CD1c-positive myeloid dendritic cell (primary cell): ENCODE measurements around the gene ATG4A.

Experiments
- DNase-seq: peaks from one replicate; pipeline ENCODE4 v3.0.0-alpha.2; 2016; ENCODE audit errors: extremely low spot score

Gene ATG4A, protein sequence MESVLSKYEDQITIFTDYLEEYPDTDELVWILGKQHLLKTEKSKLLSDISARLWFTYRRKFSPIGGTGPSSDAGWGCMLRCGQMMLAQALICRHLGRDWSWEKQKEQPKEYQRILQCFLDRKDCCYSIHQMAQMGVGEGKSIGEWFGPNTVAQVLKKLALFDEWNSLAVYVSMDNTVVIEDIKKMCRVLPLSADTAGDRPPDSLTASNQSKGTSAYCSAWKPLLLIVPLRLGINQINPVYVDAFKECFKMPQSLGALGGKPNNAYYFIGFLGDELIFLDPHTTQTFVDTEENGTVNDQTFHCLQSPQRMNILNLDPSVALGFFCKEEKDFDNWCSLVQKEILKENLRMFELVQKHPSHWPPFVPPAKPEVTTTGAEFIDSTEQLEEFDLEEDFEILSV

DNA sequence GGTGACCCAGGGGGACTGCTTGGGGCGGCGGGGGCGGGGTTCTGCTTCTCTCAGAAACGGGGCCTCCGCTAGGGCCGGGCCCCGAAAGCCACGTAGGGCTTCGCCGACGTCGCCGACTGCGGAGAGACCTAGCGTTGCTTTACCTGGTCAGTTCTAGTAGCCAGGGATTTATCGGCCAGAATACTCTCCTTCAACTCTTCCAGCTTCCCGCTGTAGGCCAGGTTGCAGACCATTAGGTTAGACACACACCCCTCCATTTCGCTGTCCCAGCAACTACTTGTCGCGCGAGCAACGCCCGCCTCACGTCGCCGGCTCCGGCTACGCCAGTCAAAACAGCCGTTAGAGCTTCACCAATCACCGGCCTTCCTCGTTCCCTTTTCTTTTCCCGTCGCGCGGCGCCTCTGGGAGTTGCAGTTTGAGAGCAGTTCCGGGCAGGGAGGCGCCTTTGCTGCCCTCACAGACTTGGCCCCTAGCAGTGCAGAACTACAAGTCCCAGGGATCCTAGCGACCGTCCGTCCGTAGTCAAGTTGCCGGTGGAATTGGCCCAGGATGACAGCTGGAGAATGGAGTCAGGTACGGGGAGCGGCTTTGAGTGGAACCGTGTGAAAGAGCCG is at the start of gene ATG4A, which contains the start of gene PSMD10:
ATG4A (plus strand) TSS at position 515 of the 614 bp plus-strand sequence; CDS start at position 564, 49 bp downstream.
PSMD10 (minus strand) TSS at position 279 of the 614 bp plus-strand sequence; CDS start at position 257, 22 bp downstream.
- peak; percentile 95 for DNase-seq

DNA sequence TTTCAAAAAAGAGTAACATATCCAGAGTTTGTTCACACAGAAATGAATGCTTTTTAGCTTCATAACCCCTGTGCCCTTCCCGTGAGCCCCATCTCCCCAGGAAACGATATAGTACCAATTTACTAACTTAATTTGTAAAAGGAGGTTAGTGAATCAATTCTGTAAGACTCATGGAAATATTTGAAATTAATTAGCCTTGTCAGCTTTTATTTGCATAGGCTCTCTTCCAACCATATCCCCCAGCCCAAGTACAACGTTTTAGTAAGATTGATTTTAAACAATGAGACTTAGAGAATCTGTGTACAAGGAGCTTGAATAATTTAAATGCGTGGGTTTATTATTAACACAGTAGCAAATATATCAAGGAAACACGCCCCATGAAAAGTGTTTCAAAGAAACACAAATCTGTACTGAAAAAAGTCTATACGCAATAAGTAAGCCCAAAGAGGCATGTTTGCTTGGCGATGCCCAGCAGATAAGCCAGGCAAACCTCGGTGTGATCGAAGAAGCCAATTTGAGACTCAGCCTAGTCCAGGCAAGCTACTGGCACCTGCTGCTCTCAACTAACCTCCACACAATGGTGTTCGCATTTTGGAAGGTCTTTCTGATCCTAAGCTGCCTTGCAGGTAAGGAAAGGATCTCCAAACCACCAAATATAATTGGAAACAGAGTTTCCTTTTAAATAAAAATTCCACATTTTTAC is 46.9 kb upstream of the ATG4A start, which contains the start of gene VSIG1:
VSIG1 (plus strand) TSS at position 512 of the 703 bp plus-strand sequence; CDS start at position 578, 66 bp downstream.
- no peak for DNase-seq

DNA sequence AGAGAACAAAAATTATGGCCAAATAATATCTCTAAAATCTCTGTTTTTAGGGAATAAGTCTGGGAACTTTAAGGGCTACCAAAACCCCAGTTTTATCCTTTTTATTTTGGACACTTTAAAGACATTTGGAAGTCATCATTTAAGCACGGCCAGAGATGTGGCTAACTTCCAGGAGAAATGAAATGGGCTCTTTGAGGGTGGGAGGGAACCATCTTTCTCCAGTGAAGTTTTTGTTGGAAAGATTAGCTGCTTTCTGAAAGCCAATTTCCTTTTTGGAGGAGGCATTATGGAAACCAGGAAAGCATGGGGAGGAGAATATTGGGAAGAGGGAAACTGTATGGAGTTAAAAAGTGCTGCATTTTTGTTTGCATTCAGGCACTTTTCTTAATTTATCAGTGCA is 41.9 kb upstream of the ATG4A start:
- DNase-seq: no peak

DNA sequence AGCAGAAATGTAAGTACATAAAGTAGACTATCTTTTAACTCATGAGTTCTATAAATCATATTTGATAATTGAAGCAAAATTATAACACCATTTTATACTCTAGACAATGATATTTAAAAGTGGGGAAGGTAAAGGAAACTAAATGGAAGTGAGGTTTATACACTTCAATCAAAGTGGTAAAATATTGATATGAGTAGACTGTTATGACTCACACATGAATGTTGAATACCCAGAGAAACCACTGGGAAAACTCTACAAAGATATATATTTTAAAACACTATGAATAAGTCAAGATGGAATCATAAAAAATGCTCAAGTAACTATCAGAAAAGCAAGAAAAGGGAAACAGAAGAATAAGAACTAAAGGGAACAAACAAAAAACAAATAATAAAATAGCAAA is 38.4 kb upstream of the ATG4A start:
- DNase-seq: no peak

DNA sequence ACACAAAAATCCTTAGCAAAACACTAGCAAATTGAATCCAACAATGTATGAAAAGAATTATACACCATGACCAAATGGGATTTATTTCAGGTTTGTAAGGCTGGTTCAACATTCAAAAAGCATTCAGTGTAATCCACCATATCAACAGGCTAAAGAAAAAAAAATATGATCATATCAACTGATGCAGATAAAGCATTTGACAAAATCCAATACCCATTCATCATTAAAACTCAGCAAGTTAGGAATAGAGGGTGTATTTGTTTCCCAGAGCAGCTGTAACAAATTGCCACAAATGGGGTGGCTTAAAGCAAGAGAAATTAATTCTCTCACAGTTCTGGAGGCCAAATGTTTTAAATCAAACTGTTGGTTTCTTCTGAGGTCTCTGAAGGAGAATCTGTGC is 36.0 kb upstream of the ATG4A start:
- no peak for DNase-seq

DNA sequence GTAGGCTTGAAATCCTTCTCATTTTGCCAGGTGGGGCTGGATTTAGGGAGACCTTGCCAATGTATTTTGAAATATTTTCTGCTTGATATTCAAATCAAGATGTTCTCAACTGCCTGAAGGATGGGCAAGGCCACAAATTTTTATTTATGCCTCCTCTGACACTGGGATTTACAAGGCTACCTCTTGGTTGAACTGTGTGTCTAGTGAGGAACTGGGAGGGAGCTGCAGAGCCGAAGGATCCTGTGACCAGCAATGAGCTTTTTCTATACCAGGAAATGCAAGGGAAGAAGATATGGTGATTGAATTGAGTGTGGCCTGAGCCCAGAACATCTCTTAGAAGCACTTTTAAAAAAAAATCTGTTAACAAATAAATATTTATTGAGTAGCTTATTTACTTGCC is 31.8 kb upstream of the ATG4A start:
- no peak for DNase-seq

DNA sequence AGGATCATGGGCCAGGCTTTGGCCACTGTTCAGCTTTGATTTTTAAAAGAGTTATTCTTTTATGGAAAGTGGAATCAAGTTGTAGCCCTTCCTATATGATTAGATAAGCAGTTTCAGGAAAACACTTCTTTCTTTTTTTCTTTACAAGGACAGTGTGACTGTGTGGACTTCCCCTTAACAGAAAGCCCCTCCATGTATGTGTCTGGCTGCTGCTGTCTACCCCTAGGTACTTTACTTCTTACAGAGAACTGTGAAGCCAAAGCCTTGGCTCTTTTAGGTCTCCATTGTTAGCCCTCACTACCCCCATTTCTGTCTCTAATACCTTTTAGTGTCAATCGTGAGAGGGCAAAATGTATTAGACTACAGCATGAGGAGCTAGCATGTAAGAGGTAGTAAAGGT is 27.6 kb upstream of the ATG4A start:
- DNase-seq: no peak

DNA sequence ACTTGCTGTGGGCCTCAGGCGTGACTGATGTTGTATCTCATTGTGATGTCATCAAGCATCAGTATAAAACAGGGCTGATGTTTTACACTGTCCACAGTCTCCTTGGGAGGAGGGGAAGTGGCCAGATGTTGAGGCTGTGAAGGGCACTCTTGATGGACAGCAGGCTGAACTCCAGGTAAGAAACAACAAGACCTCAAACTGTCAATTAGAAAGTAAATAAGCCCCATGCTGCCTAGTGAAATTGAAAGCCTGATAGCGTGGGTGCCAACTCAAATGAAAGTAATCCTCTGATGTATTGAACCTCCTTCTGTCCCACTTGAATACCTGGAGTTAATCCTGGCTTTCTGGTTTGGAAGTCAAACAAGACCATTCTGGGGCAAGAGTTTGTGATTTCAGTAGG is 27.0 kb upstream of the ATG4A start:
- DNase-seq: no peak

DNA sequence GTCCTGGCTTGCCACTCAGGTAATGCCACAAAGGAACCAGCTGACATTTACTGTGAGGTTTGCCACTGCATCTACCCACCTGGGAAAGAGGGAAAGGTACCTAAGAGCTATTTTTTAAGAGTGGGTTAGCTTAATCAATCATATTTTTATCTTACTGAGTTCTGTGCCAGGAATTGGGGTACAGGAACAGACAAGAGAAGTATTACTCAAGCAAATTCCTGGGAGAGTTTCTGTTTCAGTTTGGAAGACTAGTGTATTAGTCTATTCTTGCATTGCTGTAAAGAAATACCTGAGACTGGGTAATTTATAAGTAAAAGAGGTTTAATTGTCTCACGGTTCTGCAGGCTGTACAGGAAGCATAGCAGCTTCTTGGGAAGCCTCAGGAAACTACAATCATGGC is 23.5 kb upstream of the ATG4A start:
- DNase-seq: no peak

DNA sequence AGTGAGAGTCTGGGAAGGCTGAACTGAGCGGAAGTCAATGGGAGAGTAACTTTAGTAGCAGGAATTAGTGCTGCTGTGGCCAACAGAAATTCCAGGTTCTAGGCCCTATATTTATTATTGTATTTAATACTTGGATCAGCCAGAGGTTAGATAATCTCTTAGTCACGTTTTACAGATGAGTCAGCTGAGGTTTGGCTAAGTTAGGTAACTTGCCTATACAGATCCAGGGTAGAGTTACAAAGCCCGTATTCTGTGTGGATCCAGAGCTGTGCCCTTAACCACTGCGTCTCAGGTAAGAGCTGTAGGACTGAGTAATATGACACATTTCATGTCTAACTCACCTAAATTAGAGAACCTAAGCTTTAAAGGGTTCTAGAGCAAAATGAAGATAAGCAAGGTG is 20.7 kb upstream of the ATG4A start:
- no peak for DNase-seq

DNA sequence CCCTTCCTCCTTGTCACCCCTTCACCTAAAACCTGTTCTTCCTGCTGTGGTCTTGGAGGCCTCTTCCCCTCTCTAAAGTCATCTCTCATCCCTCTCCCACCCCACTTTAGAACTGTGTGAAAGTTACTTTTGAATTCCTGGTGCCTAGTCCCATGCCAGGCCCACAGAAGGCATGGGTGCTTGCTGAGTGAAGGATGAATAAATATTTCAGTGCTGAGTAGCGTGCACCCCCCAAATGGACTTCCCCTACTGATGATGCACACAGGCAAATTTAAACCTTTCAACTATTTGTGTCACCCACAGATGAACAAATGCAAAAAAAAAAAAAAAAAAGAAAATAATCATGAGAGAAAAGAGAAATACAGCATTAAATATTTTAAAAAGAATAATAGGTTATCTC is 20.0 kb upstream of the ATG4A start:
- DNase-seq: no peak

DNA sequence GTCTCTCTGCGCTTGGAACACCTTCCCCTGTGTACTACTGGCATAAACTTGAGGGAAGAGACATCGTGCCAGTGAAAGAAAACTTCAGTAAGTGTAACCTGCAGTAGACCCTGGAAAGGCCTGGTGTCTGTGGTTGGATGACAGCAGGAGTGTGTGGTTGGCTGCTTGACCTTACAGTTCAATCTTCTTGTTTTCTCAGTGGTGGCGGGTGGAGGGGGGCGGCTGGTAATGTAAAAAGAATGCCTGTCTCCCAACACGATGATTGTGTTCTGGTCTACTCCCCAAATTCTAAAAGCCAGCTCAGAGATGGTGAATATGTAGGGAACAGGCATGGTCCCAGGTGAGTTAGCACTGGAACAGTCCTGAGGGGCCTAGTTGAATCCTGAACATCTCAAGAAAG is 18.8 kb upstream of the ATG4A start:
- DNase-seq: no peak

DNA sequence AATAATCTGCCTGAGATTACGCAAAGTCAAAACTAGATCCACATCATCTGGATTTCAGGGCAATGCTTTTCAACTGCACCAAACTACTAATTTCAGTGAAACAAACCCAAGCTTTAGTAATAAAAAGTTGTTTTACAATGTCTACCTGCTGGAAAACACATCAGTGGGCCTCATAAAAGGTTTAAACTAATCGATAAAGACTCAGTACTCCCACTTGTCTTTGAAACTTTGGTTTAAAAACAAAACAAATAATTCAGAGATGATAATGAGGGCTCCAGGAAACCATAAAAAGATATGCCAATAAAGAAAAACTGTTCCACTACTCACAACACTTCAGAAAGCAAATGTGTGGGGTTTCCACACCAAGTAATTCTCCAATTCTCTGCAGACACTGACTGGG is 10.5 kb upstream of the ATG4A start:
- no peak for DNase-seq

DNA sequence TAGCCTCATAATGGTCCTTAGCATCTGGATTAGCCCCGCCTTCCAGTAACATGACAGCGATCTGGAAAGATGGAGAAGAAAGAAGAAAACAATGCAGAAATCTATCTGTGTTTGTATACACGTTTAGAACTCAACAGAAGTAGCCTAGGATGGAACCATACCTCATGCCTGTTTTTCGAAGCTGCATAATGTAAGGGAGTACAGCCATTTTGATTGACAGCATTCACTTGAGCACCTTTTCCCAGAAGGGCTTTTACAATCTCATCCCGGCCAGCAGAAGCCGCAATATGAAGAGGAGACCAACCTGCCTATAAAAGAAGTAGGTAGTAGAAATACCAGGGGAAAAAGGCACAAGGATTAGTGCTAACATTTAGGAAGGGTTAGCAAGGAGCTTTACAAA is 3.8 kb upstream of the ATG4A start:
- DNase-seq: no peak

DNA sequence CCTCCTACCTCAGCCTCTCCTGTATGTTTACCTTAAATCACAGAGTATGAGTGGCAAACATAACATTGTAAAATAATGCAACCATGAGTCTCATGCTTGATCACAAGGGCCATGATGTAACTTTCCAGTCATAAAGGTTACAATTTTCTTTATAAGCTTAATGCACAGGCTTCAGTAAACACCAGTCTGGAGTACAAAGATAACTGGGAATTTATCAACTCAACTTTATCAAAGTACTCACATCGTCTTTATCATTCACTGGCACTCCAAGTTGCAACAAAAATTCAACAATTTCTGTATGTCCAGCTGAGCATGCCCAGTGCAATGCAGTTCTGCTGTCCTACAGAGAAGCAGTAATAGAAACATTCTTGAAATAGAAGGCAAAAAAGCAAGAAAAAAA is 3.1 kb upstream of the ATG4A start:
- no peak for DNase-seq

DNA sequence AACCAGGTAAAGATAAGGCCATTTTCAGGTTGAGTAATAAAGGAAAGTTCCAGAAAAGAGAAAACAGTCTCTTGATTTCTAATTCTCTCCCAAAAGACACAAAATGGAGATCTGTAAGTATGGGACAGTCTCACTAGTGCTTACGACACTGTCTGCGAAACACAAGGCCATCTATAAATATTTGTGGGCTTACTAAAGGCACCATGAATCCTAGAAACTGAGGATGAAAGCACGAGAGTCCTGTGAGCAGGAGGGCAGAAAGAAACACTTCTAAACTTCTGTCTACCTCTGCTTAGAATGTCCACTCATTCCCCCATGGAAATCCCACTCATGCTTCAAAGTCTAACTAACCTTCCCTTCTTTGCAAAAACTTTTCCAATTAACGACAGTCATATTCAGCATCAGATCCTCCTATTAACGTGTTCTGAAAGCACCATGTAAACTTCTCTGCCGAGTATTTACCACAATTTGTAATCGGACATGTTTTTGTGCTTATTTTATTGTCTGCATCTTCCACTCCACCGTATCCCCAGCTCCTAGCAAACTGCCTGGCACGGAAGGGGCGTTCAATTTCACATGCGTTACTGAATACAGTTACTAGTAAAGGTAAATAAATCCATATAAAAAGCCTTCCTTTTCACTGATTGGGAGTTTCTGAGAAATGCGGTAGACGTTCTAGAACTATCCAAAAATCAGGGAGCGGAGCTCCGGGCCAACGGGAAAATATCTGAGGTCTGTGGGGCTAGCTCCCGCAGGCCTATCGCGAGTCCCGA is 901 bp upstream of the ATG4A start:
- DNase-seq: peak; percentile 1

DNA sequence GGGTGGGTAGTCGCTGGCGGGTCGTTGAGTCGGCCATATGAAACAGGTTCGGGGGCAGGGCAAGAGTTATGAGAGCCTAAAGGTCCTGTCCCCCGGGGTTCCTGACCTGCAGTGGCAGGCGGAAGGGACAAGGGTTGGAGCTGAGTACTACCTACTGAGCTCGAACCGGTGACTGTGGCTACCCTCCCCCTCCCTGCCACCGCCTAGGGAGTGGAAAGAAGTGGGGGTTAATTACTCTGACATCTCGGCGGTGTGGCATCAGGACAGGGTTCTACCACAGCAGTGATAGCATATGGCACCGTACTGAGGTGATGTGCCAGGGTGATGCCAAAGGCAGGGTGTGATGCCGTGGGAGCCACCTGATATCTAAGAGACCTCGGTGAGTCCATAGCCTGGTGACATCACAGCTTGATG is 307 bp downstream of the ATG4A start:
- DNase-seq: no peak

DNA sequence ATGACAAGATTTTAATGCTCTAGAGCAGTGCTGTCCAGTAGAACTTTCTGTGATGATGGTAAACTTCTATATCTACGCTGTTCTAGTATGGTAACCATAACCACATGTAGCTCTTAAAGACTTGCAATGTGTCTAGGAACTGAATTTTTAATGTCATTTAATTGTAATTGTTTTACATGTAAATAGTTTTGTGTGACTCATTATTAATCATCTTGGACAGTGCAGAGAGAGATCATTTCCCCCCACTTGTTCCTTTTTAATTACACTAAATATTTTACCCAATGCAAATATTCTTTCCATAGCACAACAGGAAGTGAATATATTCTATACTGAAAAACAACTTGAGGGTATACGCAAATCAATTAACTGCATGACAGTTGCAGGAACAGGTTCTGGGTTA is 5.8 kb downstream of the ATG4A start:
- DNase-seq: no peak

DNA sequence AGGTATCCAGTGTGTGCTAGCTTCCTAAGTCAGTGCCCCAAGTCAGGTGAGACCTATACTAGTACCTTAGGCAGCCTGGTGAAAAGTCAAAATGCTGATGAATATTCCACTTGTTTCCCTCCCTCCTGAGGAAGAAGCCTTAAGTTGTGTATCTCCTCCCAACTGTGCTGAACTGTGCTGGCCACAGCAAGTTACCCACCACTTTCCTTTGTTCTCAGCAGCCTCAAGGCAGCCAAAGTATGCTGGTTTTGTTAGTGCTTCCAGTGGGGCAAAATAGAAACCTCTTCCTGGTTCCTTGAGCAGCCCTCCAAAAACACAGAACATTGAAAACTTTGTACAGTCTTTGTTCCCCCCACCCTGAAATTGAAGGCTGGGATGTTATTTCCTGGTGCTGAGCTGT is 13.9 kb downstream of the ATG4A start:
- no peak for DNase-seq

DNA sequence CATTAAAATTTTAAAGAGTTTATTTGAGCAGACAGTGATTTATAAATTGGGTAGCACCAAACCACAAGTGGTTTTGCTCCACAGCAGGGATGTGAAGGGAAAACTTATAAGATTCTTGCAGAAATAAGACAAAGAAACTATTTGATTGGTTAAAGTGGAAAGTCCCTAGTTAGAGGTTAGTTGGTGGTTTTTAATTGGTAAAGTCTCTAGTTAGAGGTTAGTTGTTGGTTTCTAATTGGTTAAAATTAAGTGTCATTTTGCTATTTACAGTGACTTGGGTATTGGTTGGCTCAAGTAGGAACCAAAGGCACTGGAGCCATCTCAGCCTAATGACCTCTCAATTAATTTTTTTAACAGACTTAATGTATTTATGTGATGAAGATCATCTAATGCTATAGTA is 23.0 kb downstream of the ATG4A start:
- no peak for DNase-seq

DNA sequence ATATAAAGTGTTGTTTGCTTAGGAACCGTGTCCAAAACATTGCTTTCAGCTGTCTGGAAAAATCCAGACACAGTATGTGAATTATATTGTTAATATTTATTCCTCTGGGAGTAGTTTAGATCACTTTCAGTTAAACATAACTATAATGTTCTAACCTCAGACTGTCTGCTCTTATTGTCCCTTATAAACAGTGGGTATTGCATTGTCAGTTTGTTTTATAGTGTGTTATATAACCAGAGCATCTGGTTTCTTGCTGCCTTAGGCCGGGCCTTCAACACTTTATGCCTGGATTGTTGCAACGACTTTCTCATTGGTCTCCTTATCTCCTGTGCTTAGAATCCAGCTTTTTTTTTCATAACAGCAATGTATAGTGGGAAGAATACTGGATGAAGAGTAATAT is 26.4 kb downstream of the ATG4A start:
- no peak for DNase-seq

DNA sequence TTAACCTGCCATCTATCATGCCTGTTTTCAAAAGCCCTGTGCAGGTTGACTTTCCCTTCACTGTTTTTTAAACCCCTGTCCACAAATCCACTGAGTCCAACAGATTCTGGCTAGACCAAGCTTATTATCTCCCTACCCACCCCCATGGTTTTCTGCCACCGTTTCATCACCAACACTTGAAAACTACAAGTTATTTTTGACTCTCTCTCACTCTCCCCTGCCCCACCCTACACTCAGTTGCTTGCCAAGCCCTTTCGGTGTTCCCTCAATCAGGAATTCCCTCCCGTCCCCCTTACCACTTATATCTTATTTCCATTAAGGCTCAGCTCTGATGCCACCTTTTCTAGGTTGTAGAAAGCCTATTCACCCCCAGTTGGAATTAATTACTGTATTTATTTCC is 29.7 kb downstream of the ATG4A start:
- no peak for DNase-seq
